K562 (cell line): ENCODE measurements around the gene RNF123. TPM values are rescaled to one million over a fixed set of nuclear protein-coding genes. Genes with fewer than 3 reads are reported as not detected.

ENCODE experiments used
- ARID1B ChIP-seq: fragments of 450-650 bp; IDR thresholded peaks from 2 replicates; pipeline ENCODE4 v1.6.1; 2016; ENCODE audit warnings: antibody characterized with exemption, mild to moderate bottlenecking, inconsistent platforms
- CREB3 ChIP-seq: fragments of 450-650 bp; conservative IDR thresholded peaks from 2 replicates; pipeline ENCODE4 v1.6.1; 2016; ENCODE audit warnings: missing genetic modification characterization, low read depth, mild to moderate bottlenecking, missing compliant biosample characterization, moderate library complexity
- CREM ChIP-seq: IDR thresholded peaks from 2 replicates; pipeline ENCODE4 v1.6.1; 2014; ENCODE audit warnings: antibody characterized with exemption, low read depth
- FOXJ2 ChIP-seq: fragments of 200-800 bp; sonication (Bioruptor generic); IDR thresholded peaks from 2 replicates; pipeline ENCODE4 v1.6.1; 2016; ENCODE audit warnings: missing genetic modification characterization, missing compliant biosample characterization
- FOXM1 ChIP-seq, 2 experiments: fragments of 450-650 bp in 1 of 2; sonication (generic) in 1 of 2; formaldehyde crosslinking in 1 of 2; IDR thresholded peaks; 2 replicates each; pipeline versions ENCODE4 v1.6.1 to v1.9.0; 2017 to 2022; ENCODE audit warnings: low read depth in 2 of 2, mild to moderate bottlenecking in 2 of 2, missing genetic modification reagents in 1 of 2, moderate library complexity in 1 of 2
- GATA2 ChIP-seq: sonication (generic); formaldehyde crosslinking; IDR thresholded peaks from 2 replicates; pipeline ENCODE4 v1.4.0; 2020; ENCODE audit warnings: mild to moderate bottlenecking, missing genetic modification reagents
- GTF2F1 ChIP-seq: IDR thresholded peaks from 2 replicates; pipeline ENCODE4 v1.6.1; 2011; ENCODE audit warnings: low read depth, low read length, improper control_type of control experiment
- KLF16 ChIP-seq: IDR thresholded peaks from 2 replicates; pipeline ENCODE4 v1.6.1; 2016; ENCODE audit warnings: antibody characterized with exemption
- MCM2 ChIP-seq: fragments of 450-650 bp; IDR thresholded peaks from 2 replicates; pipeline ENCODE4 v1.6.1; 2017; ENCODE audit warnings: low read depth, mild to moderate bottlenecking
- MEIS2 ChIP-seq: fragments of 450-650 bp; IDR thresholded peaks from 2 replicates; pipeline ENCODE4 v1.6.1; 2014; ENCODE audit warnings: mild to moderate bottlenecking; ENCODE audit not compliant: partially characterized antibody
- NCOA1 ChIP-seq: fragments of 450-650 bp; IDR thresholded peaks from 2 replicates; pipeline ENCODE4 v1.6.1; 2016; ENCODE audit warnings: low read depth
- NR3C1 ChIP-seq: sonication (generic); formaldehyde crosslinking; IDR thresholded peaks from 2 replicates; pipeline ENCODE4 v1.8.1; 2022; ENCODE audit warnings: missing genetic modification reagents
- PYGO2 ChIP-seq: fragments of 450-650 bp; IDR thresholded peaks from 2 replicates; pipeline ENCODE4 v1.6.1; 2016; ENCODE audit warnings: mild to moderate bottlenecking, missing genetic modification characterization, moderate library complexity, missing compliant biosample characterization
- RBBP5 ChIP-seq: fragments of 200-600 bp; sonication (generic); IDR thresholded peaks from 2 replicates; pipeline ENCODE4 v1.6.1; 2012; ENCODE audit warnings: borderline replicate concordance, mild to moderate bottlenecking, low read length, control low read depth, inconsistent platforms; ENCODE audit not compliant: insufficient read depth, poor library complexity, severe bottlenecking
- SETDB1 ChIP-seq: IDR thresholded peaks from one replicate; pipeline ENCODE4 v1.6.1; 2012; ENCODE audit warnings: low read length, control low read depth, inconsistent platforms
- SNAPC5 ChIP-seq: fragments of 250-450 bp; sonication (Bioruptor Pico); IDR thresholded peaks from 2 replicates; pipeline ENCODE4 v1.8.0; 2021; ENCODE audit warnings: moderate library complexity, mild to moderate bottlenecking, inconsistent platforms
- TEAD1 ChIP-seq, 2 experiments: fragments of 450-650 bp in 1 of 2; sonication (generic) in 1 of 2; formaldehyde crosslinking; IDR thresholded peaks; 2 replicates each; pipeline versions ENCODE4 v1.4.0 to v1.8.0; 2020 to 2022; ENCODE audit warnings: mild to moderate bottlenecking in 2 of 2, missing genetic modification reagents in 1 of 2
- ZBTB26 ChIP-seq: fragments of 450-650 bp; formaldehyde crosslinking; IDR thresholded peaks from 2 replicates; pipeline ENCODE4 v1.4.0; 2022; ENCODE audit warnings: missing genetic modification characterization
- ZNF121 ChIP-seq: sonication (generic); formaldehyde crosslinking; conservative IDR thresholded peaks from 2 replicates; pipeline ENCODE4 v1.8.0; 2022; ENCODE audit warnings: missing genetic modification reagents
- ZNF311 ChIP-seq: fragments of 250-450 bp; sonication (Bioruptor Pico); IDR thresholded peaks from 2 replicates; pipeline ENCODE4 v1.4.0; 2020; ENCODE audit warnings: mild to moderate bottlenecking, moderate library complexity
- polyA plus RNA-seq, 8 experiments: library from polyadenylated mRNA; depleted of rRNA in 4 of 8; stranded (reverse) in 5 of 8; unstranded in 3 of 8; fragments of >200 nt; fragmentation: Nextera tagmentation in 2 of 8; fragmentation: Illumina TruSeq in 1 of 8; extraction: Ambion mirVana in 2 of 8; extraction: Trizol in 1 of 8; gene quantifications; 2 replicates each; pipeline versions ENCODE4 v1.2.1 to v1.2.3, GENCODE V29; 2011 to 2014; ENCODE audit warnings: inconsistent platforms in 1 of 8, missing spikeins in 1 of 8
- total RNA-seq, 7 experiments: library from RNA; depleted of rRNA in 6 of 7; stranded (reverse); fragments of >200 nt in 6 of 7; fragmentation: Illumina TruSeq in 2 of 7; extraction: Trizol in 2 of 7; gene quantifications; 2 replicates each; pipeline versions ENCODE4 v1.2.1 to v1.2.3, GENCODE V29; 2011 to 2021; ENCODE audit warnings: low replicate concordance in 1 of 7
- TF ChIP-seq, protein P1 (sequence below): fragments of 450-650 bp; IDR thresholded peaks from 2 replicates; pipeline ENCODE4 v1.6.1; 2017; ENCODE audit warnings: antibody characterized with exemption
- TF ChIP-seq, protein P2 (sequence below): sonication (generic); formaldehyde crosslinking; IDR thresholded peaks from 2 replicates; pipeline ENCODE4 v1.9.0; 2022; ENCODE audit warnings: mild to moderate bottlenecking, missing genetic modification reagents
- TF ChIP-seq, protein P3 (sequence below): fragments of 250-450 bp; sonication (Bioruptor Pico); IDR thresholded peaks from 2 replicates; pipeline ENCODE4 v1.5.0; 2021

RNF123 gene
- total and polyA plus RNA-seq, 9 of the 15 experiments (the other 6 are each of a cell fraction or from before 2014, with no cell fraction given), result 8.7 to 53.1 (median 17.5) TPM

- TF ChIP-seq FOXJ2, result no peak
- no peak for TF ChIP-seq ZNF121 (CRISPR knock-in tag)
- peak; percentile 76 for TF ChIP-seq MEIS2
- no peak for TF ChIP-seq NR3C1 (CRISPR knock-in tag)
- no peak for TF ChIP-seq SNAPC5 (CRISPR knock-in tag)
- no peak for TF ChIP-seq GTF2F1
- 0 out of 2 replicates have a peak, but pooled peaks have one; percentile 40 for TF ChIP-seq ZBTB26 (CRISPR knock-in tag)
- TF ChIP-seq MCM2, result no peak
- no peak for TF ChIP-seq ZNF311 (CRISPR knock-in tag)
- TF ChIP-seq NCOA1, result 0 out of 2 replicates have a peak, but pooled peaks have one; percentile 57
- peak; percentile 54; the same call in 1 of the 2 replicates for TF ChIP-seq KLF16
- TF ChIP-seq CREM, result peak; percentile 65
- TF ChIP-seq CREB3, result no peak
- TF ChIP-seq SETDB1, result no peak
- TF ChIP-seq TEAD1 (CRISPR knock-in tag; IDR thresholded peaks at IDR 0.05), result 0 out of 4 replicates have a peak, but pooled peaks have one; percentile 19 to 38
- TF ChIP-seq, protein P1, sequence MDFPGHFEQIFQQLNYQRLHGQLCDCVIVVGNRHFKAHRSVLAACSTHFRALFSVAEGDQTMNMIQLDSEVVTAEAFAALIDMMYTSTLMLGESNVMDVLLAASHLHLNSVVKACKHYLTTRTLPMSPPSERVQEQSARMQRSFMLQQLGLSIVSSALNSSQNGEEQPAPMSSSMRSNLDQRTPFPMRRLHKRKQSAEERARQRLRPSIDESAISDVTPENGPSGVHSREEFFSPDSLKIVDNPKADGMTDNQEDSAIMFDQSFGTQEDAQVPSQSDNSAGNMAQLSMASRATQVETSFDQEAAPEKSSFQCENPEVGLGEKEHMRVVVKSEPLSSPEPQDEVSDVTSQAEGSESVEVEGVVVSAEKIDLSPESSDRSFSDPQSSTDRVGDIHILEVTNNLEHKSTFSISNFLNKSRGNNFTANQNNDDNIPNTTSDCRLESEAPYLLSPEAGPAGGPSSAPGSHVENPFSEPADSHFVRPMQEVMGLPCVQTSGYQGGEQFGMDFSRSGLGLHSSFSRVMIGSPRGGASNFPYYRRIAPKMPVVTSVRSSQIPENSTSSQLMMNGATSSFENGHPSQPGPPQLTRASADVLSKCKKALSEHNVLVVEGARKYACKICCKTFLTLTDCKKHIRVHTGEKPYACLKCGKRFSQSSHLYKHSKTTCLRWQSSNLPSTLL, result no peak
- TF ChIP-seq, protein P2, sequence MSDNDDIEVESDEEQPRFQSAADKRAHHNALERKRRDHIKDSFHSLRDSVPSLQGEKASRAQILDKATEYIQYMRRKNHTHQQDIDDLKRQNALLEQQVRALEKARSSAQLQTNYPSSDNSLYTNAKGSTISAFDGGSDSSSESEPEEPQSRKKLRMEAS (CRISPR knock-in tag), result peak; percentile 72
- TF ChIP-seq, protein P3, sequence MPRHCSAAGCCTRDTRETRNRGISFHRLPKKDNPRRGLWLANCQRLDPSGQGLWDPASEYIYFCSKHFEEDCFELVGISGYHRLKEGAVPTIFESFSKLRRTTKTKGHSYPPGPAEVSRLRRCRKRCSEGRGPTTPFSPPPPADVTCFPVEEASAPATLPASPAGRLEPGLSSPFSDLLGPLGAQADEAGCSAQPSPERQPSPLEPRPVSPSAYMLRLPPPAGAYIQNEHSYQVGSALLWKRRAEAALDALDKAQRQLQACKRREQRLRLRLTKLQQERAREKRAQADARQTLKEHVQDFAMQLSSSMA, result no peak
- TF ChIP-seq GATA2, result 0 out of 2 replicates have a peak, but pooled peaks have one; percentile 28
- no peak for TF ChIP-seq FOXM1 (IDR thresholded peaks at IDR 0.05; ENCODE audit: low read depth)
- TF ChIP-seq FOXM1 (CRISPR knock-in tag; IDR thresholded peaks at IDR 0.05; ENCODE audit: low read depth), result no peak
- no peak for TF ChIP-seq PYGO2 (tag)
- TF ChIP-seq RBBP5, result peak; percentile 85
- peak; percentile 59 for TF ChIP-seq ARID1B
Measured at GRCh38 chr3:49689046-49689907, at the start of gene RNF123, which contains the start of gene MST1 (continued).
